T follicular helper cell (primary cell): ENCODE data around the gene ANKRD40.

Source experiments
- DNase-seq: peaks from one replicate; pipeline ENCODE4 v3.0.0-alpha.2; 2020; ENCODE audit warnings: low read depth

Gene ANKRD40

GRCh38 chr17:50649042-50649908 is 58.4 kb downstream of the ANKRD40 start:
- no peak for DNase-seq

GRCh38 chr17:50647187-50647586 is 60.5 kb downstream of the ANKRD40 start:
- no peak for DNase-seq

- DNase-seq: no peak
Observed at GRCh38 chr17:50645748-50646682, 61.7 kb downstream of the ANKRD40 start.
